ENCODE data around the gene KSR1.
"Not testable (repeated sequence)": the region's sequence is repeated elsewhere in the genome, so short reads cannot be mapped to it uniquely, and the experiment has no call there.

Gene KSR1

DNA sequence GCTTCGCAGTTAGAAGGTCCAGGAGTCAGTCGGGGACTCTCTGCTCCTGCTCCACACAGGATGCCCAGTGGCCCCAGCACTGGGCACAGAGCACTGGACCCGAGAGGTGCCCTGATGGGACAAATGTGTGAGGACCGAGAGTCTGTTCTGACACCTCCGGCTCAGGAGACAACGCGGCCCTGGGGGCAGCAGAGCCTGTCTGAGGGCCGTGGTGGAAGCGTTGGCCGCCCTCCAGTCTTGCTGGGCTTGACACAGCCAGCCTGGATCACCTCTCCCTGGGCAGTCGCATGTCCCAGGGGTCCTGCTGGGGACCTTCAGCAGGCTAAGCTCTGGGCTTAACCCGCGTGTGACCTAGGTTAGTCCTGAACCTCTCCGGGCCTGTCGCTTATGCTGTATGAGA lies 197.9 kb downstream of the KSR1 start:
- peaks cover 0 to under 1% (median 0%) of the 10 kb centered on the region in 11 experiments; a peak in 2 of 22 replicates for H3K36me3 ChIP-seq
- no peaks in the 10 kb centered on the region for H3K27me3 ChIP-seq
- no peak overlapping the region for H3K4me3 ChIP-seq
- H3K4me1 ChIP-seq: peaks cover 0 to 39% (median 32%) of the 10 kb centered on the region in 10 experiments; a peak in 14 of 20 replicates
- H3K9ac ChIP-seq: no peak overlapping the region
- H3K4me2 ChIP-seq: peak overlapping the region in 6 of 11 experiments; percentile 1 to 71 (median 31); a peak in 8 of 22 replicates
- peaks cover 0 to 19% (median 0%) of the 10 kb centered on the region in 11 experiments; a peak in 3 of 22 replicates for H4K20me1 ChIP-seq
- H3K27ac ChIP-seq: peak overlapping the region in 3 of 11 experiments; percentile 15 to 48 (median 42); a peak in 3 of 22 replicates
- no peaks in the 10 kb centered on the region for H3K9me3 ChIP-seq (replicated peaks in 1 of 11)
- no peak for TF ChIP-seq Cebpa-rat (IDR thresholded peaks at IDR 0.05)

DNA sequence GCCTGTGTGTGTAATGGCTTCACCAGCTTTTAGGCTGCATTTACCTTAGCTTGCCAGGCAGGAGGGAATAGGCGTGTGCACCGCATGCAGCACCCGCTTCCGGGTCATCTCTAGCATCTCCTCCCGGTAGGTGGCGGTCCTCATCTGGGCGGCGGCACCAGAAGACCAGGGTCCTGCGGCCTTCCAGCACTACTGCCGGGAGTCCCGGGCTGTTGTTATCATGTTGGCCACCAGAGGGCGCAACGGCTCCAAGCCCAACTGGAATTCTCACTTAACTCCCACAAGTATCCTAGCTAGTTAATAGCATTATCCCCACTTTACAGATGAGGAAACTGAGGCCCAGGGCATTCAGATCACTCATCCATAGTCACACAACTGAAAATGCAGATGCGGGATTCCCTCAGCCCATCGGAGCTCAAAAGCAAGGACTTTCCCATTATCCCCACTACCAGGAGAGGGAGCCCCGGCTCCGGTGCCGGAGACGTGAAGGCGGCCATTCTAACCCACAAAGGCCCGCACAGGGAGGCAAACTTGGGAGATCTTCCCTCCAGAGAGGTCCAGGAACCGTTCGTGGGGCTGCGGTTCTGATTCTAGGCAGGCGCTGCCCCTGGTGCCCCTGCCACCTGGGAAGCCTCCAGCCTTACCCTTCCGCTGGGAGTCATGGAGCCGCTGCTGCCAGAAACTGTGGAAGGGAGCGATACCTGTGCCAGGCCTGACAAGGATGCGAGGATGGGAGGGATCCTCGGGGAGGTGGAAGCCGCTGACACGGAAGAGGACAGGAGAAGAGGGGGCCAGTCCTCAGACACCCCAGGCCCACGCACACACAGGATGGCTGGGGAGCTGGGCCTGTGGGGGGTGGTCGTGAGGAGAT lies 198.6 kb downstream of the KSR1 start:
- H3K9me3 ChIP-seq (replicated peaks in 1 of 11): no peaks in the 10 kb centered on the region
- H3K4me3 ChIP-seq: no peak overlapping the region
- no peak overlapping the region for H3K9ac ChIP-seq
- H3K4me2 ChIP-seq: peak overlapping the region in 5 of 11 experiments; percentile 1 to 71 (median 36); a peak in 4 of 22 replicates
- peaks cover 0 to 39% (median 32%) of the 10 kb centered on the region in 10 experiments; a peak in 14 of 20 replicates for H3K4me1 ChIP-seq
- H3K36me3 ChIP-seq: no peaks in the 10 kb centered on the region; a peak in 1 of 22 replicates
- H4K20me1 ChIP-seq: peaks cover 0 to 15% (median 0%) of the 10 kb centered on the region in 11 experiments; a peak in 3 of 22 replicates
- H3K27ac ChIP-seq: peak overlapping the region in 2 of 11 experiments; percentile 42 to 48; a peak in 2 of 22 replicates
- no peak for TF ChIP-seq Cebpa-rat (IDR thresholded peaks at IDR 0.05)
- H3K27me3 ChIP-seq: no peaks in the 10 kb centered on the region

DNA sequence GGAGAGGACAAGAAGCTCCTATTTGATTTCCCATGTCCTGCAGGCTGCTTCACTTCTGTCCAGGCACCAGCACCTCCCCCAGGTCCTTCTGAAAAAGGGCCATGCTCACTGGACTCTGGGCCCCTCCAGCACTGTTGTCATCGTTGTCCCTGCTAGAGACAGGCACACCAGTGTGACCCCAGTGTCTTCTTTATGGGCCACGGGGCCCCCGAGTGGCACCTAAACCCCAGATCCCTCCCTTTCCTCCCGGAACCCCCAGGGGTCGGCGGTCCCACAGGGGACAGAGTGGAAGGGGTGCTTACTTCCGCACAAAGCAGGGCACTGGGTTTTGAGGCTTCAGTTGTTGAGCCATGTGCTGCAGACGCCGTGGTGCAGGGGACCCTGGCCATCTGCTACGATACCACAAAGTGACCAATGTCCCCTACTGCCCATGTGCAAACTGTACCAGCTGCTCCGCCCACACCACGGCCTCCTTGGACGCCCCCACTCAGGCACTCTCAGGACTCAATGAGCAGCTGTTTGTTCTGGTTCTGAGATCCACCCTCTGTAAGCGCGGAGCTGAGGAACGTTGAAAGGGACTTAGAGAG lies 199.4 kb downstream of the KSR1 start:
- not testable (repeated sequence) for H3K9ac ChIP-seq; H3K4me2 ChIP-seq; H4K20me1 ChIP-seq; H3K9me3 ChIP-seq (replicated peaks in 1 of 11); H3K36me3 ChIP-seq; H3K27ac ChIP-seq; H3K27me3 ChIP-seq; H3K4me3 ChIP-seq
- H3K4me1 ChIP-seq: peaks cover 0 to 39% (median 32%) of the 10 kb centered on the region in 10 experiments; a peak in 14 of 20 replicates

DNA sequence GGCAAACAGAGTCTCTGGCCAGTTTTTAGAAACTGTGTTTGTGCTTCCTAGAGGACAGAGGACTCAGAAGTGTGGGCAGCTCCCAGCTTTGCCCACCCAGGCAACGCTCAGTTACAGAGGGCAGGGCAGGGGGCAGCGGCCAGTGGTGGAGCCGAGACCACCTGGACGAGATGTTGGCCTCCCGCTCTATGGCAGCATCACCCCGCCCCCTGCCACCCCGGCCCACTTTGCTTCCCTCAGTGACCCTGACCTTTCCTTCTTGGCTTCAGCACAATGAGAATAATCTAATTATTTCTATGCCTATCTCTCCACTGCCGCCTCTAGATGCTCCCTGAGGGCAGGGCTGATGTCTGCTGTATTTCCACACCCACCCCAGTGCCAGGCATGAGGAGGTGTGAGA lies 200.4 kb downstream of the KSR1 start:
- not testable (repeated sequence) for H4K20me1 ChIP-seq; H3K4me2 ChIP-seq; H3K9me3 ChIP-seq (replicated peaks in 1 of 11); H3K4me3 ChIP-seq; H3K27ac ChIP-seq; H3K9ac ChIP-seq; H3K36me3 ChIP-seq; H3K27me3 ChIP-seq
- H3K4me1 ChIP-seq: peaks cover 0 to 30% (median 25%) of the 10 kb centered on the region in 10 experiments; a peak in 14 of 20 replicates

DNA sequence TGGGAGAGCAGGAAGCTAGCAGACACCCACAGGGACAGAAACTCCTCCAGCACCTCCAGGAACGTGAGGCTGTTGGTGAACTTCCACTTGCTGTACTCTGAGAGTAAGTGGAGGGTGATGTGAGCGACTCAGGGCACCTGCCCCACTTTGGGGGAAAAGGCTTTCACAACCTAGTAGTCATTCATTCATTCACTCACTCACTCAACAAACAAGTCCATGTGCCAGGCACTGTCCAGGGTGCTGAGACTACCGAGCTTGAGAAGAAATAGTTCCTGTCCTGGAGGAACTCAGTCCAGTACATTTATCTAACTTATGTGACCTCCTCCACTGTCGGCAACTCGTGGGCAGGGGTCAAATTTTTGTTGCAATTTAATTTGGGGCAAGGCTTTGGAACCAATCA lies 201.4 kb downstream of the KSR1 start:
- Histone ChIP-seq H3K9me3 (replicated peaks in 1 of 11) (no peaks in the 10 kb centered on the region), H3K27ac (no peak overlapping the region), H3K4me1 (peaks cover 0 to 20% (median 15%) of the 10 kb centered on the region in 10 experiments; a peak in 12 of 20 replicates), H3K36me3 (no peaks in the 10 kb centered on the region), H3K9ac (no peak overlapping the region), H3K4me2 (no peak overlapping the region), H3K4me3 (no peak overlapping the region), H3K27me3 (no peaks in the 10 kb centered on the region), H4K20me1 (peaks cover 0 to 9% (median 0%) of the 10 kb centered on the region in 11 experiments; a peak in 3 of 22 replicates)
- no peak for TF ChIP-seq Cebpa-rat (IDR thresholded peaks at IDR 0.05)

DNA sequence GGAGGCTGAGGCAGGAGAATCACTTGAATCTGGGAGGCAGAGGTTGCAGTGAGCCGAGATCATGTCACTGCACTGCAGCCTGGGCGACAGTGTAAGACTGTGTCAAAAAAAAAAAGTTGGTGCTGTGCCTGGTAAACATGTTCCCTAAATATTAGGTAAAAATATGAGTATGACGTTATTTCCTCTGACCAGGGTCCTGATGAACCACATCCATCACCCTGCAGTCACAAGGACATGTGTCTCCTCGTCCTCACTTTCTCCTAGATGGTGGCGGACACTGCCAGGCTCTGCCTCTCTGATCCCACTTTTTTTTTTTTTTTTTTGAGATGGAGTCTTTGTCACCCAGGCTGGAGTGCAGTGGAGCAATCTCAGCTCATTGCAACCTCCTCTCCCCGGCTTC lies 203.4 kb downstream of the KSR1 start:
- H3K36me3 ChIP-seq: no peaks in the 10 kb centered on the region
- peaks cover 0 to 9% (median 0%) of the 10 kb centered on the region in 11 experiments; a peak in 3 of 22 replicates for H4K20me1 ChIP-seq
- 0 out of 20 replicates have a peak, but pooled peaks cover 0 to under 1% (median 0%) of the 10 kb centered on the region in 10 experiments for H3K4me1 ChIP-seq
- H3K27me3 ChIP-seq: no peaks in the 10 kb centered on the region
- no peaks in the 10 kb centered on the region for H3K9me3 ChIP-seq (replicated peaks in 1 of 11)
- no peak for TF ChIP-seq Cebpa-rat (IDR thresholded peaks at IDR 0.05)
- no peak overlapping the region for H3K9ac ChIP-seq
- no peak overlapping the region for H3K4me2 ChIP-seq
- no peak overlapping the region for H3K27ac ChIP-seq
- H3K4me3 ChIP-seq: no peak overlapping the region

DNA sequence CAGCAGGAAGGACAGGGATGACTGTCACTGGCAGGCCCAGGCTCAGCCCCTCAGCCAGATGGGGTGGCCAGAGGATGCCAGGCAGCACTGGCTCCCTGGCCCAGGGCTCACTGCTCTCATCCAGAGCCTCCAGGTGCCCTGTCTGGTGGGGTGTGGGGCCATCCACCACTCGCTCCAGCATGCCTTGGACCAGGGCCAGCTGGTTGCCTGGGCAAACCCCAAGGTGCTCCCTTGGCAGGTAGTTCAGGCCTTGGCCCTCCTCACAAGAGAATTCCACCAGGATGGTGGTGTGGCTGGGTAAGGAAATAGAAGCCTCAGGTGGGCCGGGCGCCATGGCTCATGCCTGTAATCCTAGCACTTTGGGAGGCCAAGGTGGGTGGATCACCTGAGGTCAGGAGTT lies 204.2 kb downstream of the KSR1 start:
- H3K9ac ChIP-seq: no peak overlapping the region
- peaks cover 0 to 3% (median 0%) of the 10 kb centered on the region in 11 experiments; a peak in 3 of 22 replicates for H4K20me1 ChIP-seq
- no peaks in the 10 kb centered on the region for H3K9me3 ChIP-seq (replicated peaks in 1 of 11)
- H3K27ac ChIP-seq: no peak overlapping the region
- H3K4me1 ChIP-seq: no peaks in the 10 kb centered on the region
- H3K4me2 ChIP-seq: no peak overlapping the region
- no peaks in the 10 kb centered on the region for H3K27me3 ChIP-seq
- H3K4me3 ChIP-seq: no peak overlapping the region
- no peaks in the 10 kb centered on the region for H3K36me3 ChIP-seq
- TF ChIP-seq Cebpa-rat (IDR thresholded peaks at IDR 0.05): no peak

DNA sequence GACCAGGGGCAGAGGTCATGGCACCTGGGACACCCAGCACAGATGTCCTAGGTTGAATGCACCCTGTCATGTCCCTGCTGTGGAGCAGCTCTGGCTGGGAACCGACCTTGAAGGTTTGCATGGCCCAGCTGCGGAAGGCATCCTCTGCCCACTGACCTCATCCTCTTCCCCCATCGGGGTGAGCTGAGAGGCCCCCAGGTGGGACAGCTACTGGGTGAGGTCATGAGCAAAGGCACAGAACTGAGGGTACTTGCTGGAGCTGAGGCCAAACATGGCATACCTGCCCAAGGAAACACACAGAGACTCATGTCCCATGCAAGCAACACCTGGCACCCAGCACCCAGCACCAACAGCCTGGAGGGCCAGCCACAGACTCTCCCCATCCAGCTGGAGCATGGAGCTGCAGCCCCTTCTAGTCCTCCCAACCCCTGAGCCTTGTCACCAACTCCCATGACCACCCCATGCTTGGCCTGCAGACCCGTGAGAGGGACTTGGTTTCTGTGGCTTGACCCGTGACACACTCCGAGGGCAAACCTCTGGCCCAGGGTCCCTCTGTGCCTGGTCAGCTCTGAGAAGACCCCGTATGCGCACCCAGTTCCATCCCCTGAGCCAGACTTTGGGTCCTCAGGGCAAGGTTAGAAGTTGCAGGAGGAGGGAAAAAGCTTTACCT lies 207.8 kb downstream of the KSR1 start:
- H3K4me1 ChIP-seq: no peaks in the 10 kb centered on the region
- no peak for TF ChIP-seq Cebpa-rat (IDR thresholded peaks at IDR 0.05)
- peaks cover 0 to 3% (median 0%) of the 10 kb centered on the region in 11 experiments; a peak in 2 of 22 replicates for H4K20me1 ChIP-seq
- no peak overlapping the region for H3K9ac ChIP-seq
- H3K27ac ChIP-seq: no peak overlapping the region
- H3K4me2 ChIP-seq: no peak overlapping the region
- H3K27me3 ChIP-seq: no peaks in the 10 kb centered on the region
- no peak overlapping the region for H3K4me3 ChIP-seq
- no peaks in the 10 kb centered on the region for H3K36me3 ChIP-seq
- no peaks in the 10 kb centered on the region for H3K9me3 ChIP-seq (replicated peaks in 1 of 11)

DNA sequence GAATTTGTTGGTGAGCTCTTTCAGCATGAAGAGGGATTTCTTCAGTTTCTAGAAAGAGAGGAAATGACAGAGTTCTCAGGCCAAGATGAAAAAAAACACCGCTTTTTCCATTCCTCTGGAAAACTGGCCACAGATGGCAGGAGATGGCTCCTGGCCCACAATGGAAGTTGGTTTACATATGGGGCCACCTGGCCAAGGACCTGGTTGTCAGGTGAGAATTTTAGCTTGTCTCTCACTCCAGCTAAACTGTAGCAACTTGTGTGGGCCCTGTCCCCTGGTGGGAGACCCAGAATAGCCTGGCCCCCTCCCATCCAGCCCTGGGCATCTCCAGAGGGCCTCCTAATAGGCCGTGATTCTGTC lies 208.3 kb downstream of the KSR1 start:
- H3K9ac ChIP-seq: no peak overlapping the region
- H3K27me3 ChIP-seq: no peaks in the 10 kb centered on the region
- no peak overlapping the region for H3K4me2 ChIP-seq
- H3K27ac ChIP-seq: no peak overlapping the region
- no peaks in the 10 kb centered on the region for H3K4me1 ChIP-seq
- H3K9me3 ChIP-seq (replicated peaks in 1 of 11): no peaks in the 10 kb centered on the region
- TF ChIP-seq Cebpa-rat (IDR thresholded peaks at IDR 0.05): no peak
- H3K36me3 ChIP-seq: no peaks in the 10 kb centered on the region
- H3K4me3 ChIP-seq: no peak overlapping the region
- peaks cover 0 to 3% (median 0%) of the 10 kb centered on the region in 11 experiments; a peak in 2 of 22 replicates for H4K20me1 ChIP-seq
